Omental fat pad (tissue), 4 donors: ENCODE measurements around the gene TCN2. TPM values are rescaled to one million over a fixed set of nuclear protein-coding genes. Genes with fewer than 3 reads are reported as not detected.
"Not testable (repeated sequence)": the region's sequence is repeated elsewhere in the genome, so short reads cannot be mapped to it uniquely, and the experiment has no call there.

Experiments used
- ATAC-seq: fragments of 150-250 bp; one replicate; pipeline ENCODE4 v1.9.1; 2016; ENCODE audit warnings: mild to moderate bottlenecking, moderate library complexity; ENCODE audit not compliant: low FRiP score
- DNase-seq: peaks from one replicate; pipeline ENCODE4 v3.0.0-alpha.2; 2019; ENCODE audit warnings: low spot score
- CTCF ChIP-seq, 3 donors: fragments of 450-650 bp; IDR thresholded peaks; one replicate each; pipeline ENCODE4 v1.5.1; 2016 to 2017; ENCODE audit warnings: antibody characterized with exemption in 3 of 3, mild to moderate bottlenecking in 3 of 3, moderate library complexity in 2 of 3
- total RNA-seq, 4 donors: library from RNA; depleted of rRNA; stranded (reverse); fragments of >200 nt; gene quantifications; one replicate each; pipeline ENCODE4 v1.1.0, GENCODE V29; 2016

The TCN2 gene
- total RNA-seq, 4 donors from 2014 or later, result 61.3 to 139 (median 73.6) TPM

GRCh38 chr22:30564045-30564760 lies 42.8 kb upstream of the TCN2 start:
- TF ChIP-seq CTCF (IDR thresholded peaks at IDR 0.05), result no peak
- ATAC-seq (no peak), DNase-seq (no peak)

- TF ChIP-seq CTCF (IDR thresholded peaks at IDR 0.05), result no peak
- no peak for ATAC-seq
- no peak for DNase-seq
These were observed 42.2 kb upstream of the TCN2 start for GRCh38 chr22:30564761-30565119.

GRCh38 chr22:30565341-30565740 lies 41.6 kb upstream of the TCN2 start:
- TF ChIP-seq CTCF (IDR thresholded peaks at IDR 0.05), result no peak
- DNase-seq, result no peak
- ATAC-seq, result no peak

- DNase-seq, result no peak
- ATAC-seq, result no peak
- TF ChIP-seq CTCF (IDR thresholded peaks at IDR 0.05), result no peak
These were observed 40.8 kb upstream of the TCN2 start for GRCh38 chr22:30566125-30566524.

GRCh38 chr22:30567277-30567676 lies 39.7 kb upstream of the TCN2 start:
- not testable (repeated sequence) for DNase-seq, ATAC-seq

GRCh38 chr22:30568137-30568805 lies 38.7 kb upstream of the TCN2 start:
- DNase-seq (no peak), ATAC-seq (no peak)
- TF ChIP-seq CTCF (IDR thresholded peaks at IDR 0.05), result no peak

- ATAC-seq (no peak), DNase-seq (no peak)
- TF ChIP-seq CTCF (IDR thresholded peaks at IDR 0.05), result no peak
These were observed 37.2 kb upstream of the TCN2 start for GRCh38 chr22:30569674-30570202.
